Fibroblast of villous mesenchyme (primary cell): Measurements from ENCODE around the gene PNLDC1. TPM values are rescaled to one million over a fixed set of nuclear protein-coding genes. Genes with fewer than 3 reads are reported as not detected.
"Not testable (repeated sequence)": the region's sequence is repeated elsewhere in the genome, so short reads cannot be mapped to it uniquely, and the experiment has no call there.

Experiments
- DNase-seq: peaks from one replicate; pipeline ENCODE4 v3.0.0-alpha.2; 2010; ENCODE audit warnings: low read depth
- H3K4me3 ChIP-seq: 2 replicates; pipeline ENCODE4 v1.5.1; 2011; ENCODE audit warnings: low read depth, mild to moderate bottlenecking, low read length
- total RNA-seq: library from RNA; depleted of rRNA; stranded (reverse); fragments of >200 nt; gene quantifications from 2 replicates; pipeline ENCODE4 v1.2.3, GENCODE V29; 2012
- TF ChIP-seq, protein P1 (sequence below): IDR thresholded peaks from 2 replicates; pipeline ENCODE4 v1.5.1; 2012; ENCODE audit warnings: low read depth, mild to moderate bottlenecking, low read length; ENCODE audit not compliant: insufficient read depth

Gene PNLDC1
- total RNA-seq, 1 donor, result not detected

DNA sequence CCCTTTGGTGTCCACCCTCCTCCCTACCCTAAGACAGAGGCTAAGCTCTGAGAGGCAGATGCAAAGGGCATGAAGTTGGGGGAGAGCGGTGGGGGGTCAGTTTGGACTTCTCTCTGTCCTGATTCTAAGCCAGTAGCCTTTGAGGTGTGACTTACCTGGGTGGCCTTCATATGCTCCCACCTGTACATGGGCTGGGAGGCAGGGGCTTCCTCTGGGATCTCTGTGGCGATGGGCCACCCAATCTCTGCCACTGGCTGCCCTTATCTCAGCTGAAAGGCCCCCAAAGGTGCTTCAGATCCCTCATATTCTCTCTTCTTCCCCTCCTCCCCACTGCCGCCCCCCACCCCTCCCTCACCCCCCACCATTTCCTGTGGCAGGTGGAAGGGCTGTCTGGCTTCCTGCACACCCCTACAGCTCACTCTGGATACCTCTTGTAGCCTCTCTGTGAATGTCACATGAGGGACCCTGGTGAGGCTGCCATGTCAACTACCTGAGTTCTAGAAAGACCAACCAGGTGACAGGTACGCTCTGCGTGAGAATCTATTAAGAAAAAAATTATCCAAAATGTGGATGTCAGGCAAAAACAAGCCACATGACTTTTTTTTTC, 34.0 kb downstream of the PNLDC1 start:
- no peak for DNase-seq
- H3K4me3 ChIP-seq, result no peak overlapping the region
- TF ChIP-seq, protein P1, sequence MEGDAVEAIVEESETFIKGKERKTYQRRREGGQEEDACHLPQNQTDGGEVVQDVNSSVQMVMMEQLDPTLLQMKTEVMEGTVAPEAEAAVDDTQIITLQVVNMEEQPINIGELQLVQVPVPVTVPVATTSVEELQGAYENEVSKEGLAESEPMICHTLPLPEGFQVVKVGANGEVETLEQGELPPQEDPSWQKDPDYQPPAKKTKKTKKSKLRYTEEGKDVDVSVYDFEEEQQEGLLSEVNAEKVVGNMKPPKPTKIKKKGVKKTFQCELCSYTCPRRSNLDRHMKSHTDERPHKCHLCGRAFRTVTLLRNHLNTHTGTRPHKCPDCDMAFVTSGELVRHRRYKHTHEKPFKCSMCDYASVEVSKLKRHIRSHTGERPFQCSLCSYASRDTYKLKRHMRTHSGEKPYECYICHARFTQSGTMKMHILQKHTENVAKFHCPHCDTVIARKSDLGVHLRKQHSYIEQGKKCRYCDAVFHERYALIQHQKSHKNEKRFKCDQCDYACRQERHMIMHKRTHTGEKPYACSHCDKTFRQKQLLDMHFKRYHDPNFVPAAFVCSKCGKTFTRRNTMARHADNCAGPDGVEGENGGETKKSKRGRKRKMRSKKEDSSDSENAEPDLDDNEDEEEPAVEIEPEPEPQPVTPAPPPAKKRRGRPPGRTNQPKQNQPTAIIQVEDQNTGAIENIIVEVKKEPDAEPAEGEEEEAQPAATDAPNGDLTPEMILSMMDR, result no peak

DNA sequence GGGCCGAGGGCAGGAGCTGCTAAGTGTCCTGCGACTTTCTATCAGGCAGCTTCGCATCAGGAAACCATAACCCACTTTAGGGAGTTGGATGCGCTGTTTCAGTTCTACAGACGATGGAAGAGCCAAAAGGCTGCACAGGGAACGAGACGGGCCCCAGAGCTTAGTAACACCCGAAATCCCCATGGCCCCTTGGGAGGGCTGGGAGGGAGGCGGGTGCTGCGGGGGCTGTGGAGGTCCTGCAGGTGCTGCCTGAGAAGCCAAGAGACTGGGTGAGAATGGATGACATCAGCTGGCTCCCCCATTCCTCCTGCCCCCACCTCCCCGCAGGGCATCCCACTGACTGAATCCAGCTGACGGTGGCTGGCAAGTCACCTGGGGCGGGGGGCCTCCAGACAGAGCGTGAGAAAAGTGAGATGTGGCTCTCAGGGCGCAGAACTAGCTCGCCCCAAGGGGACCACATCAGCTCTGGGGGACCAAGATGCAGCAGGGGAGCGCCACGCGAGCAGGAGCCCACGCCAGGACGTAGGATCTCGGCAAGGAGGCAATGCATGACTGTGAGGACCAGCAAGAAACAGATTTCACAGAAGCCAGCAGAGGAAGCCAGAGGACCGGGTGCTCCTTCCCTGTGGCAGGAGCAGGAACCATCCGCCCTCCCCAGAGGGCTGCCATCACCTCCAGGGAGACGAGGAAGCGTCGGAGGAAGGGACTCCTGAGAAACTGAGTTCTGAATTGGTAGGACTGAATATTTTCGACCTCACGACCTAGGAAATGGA, 36.8 kb downstream of the PNLDC1 start:
- TF ChIP-seq, protein P1, result no peak
- no peak overlapping the region for H3K4me3 ChIP-seq
- no peak for DNase-seq

DNA sequence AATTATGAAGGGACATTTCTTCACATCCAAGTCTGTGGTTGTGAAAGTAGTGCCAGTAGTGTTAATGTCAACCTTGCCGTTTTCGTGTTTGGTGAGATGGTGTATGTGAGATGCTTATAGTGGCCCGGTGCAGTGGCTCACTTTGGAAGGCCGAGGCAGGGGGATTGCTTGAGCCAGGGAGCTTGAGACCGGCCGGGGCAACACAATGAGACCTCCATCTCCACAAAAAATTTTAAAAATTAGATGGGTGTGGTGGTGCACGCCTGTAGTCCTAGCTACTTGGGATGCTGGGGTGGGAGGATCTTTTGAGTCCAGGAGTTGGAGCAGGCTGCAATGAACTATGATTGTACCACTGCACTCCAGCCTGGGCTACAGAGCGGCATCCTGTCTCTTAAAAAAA, 37.4 kb downstream of the PNLDC1 start:
- no peak overlapping the region for H3K4me3 ChIP-seq
- no peak for DNase-seq
- TF ChIP-seq, protein P1, result no peak

DNA sequence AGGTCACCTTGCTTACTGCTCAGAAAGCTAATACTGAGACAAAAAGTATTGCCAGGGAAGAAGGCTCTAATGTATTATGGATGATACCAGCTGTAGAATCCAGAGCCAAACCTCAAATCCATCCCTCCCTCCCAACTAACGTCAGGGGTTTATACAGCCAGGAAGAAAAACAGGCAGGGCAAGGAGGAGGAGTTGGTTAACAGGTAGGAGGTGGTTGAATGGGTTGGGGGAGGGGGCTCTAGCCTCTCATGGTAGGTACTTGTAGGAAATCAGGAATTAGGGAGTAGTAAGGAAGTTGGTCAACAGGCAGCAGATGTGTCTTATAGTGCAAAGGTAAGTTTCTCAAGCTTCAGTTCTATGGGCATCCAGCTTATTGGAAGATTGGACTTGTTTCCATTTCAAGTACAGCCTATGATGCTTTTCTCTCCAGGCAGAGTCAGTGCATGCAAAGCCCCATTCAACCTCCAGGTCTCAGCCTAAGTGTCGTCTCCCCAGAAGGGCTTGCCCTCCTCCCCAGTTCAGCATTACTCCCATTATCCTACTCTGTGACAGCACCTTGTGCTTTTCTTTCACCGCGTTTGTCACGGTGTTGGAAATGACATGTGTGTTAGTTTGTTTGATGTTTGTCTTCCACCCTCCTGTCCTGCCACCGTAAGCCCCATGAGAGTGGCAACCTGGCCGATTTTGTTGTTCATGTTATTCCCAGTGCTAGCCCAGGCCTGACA, 38.1 kb downstream of the PNLDC1 start:
- no peak for DNase-seq
- TF ChIP-seq, protein P1, result no peak
- H3K4me3 ChIP-seq, result no peak overlapping the region

DNA sequence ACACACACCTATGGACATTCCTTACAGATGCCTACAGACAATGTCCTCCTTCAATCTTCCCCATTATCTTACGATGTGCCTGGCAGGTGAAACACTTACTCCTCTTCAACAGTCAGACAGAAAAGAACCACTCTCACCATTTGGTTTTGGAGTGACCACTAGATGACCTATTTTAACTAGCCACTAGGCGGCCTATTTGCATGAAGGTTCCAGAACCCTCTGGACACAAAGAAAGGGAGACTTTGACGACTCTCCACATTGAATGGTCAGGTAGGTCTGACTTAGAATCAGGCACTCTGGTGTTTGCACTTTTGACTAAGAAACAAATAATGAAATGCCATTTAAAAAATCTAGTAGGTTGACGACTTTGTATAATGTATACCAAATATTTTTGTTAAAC, 42.0 kb downstream of the PNLDC1 start:
- DNase-seq, result no peak
- H3K4me3 ChIP-seq, result no peak overlapping the region
- TF ChIP-seq, protein P1, result peak; percentile 48

DNA sequence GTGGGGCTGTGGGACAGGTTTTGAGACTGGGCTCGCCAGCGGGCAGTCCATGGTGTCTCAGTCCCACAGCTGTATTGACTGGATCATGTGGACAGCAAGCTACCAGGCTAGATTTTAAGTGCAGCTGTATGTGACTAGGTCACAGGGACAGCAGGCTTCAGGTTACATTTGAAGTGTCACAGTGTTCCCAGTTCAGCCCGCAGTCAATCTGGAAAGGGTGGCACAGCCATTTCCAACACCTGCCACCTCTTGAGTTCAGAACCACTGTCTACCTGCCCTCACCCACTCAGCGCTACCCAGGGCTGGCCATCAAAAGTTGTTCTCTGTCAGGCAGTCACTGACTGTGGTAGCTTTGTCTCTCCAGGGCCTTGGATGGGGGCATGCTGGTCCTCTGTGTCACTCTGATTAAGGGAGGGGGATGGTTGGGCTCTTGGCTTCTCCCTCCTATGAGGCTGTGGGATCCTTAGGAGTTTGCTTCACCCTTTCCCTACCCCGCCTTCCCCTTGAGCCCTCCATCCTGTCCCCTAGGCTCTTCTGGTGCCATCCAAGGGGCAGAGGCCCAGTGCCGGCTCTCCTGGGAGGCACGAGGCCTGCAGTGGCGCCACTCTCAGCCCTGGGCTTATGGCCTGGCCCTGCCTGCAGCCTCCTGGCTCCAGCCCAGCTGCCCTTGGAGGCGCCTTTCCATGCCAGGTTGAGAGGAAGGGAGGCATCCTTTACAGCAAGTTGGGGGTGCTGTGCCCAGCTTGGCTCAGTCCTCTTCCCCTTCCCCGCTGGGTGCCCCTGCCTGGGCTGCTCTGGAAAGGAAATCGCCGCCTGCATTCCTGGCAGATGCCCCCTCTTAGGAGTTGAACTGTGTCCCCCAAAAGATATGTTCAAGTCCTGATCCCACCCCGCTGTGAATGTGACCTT, 44.9 kb downstream of the PNLDC1 start:
- no peak overlapping the region for H3K4me3 ChIP-seq
- DNase-seq, result no peak
- TF ChIP-seq, protein P1, result no peak

DNA sequence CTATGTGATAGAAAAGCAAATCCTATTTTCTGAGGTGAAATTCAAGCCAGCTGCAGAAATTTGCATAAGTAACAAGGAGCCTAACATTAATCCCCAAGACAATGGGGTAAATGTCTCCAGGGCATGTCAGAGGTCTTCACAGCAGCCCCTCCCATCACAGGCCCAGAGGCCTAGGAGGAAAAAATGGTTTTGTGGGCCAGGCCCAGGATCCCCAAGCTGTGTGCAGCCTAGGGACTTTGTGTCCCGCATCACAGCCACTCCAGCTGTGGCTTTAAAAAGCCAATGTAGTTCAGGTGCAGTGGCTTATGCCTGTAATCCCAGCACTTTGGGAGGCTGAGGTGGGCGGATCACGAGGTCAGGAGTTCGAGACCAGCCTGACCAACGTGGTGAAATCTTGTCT, 48.5 kb downstream of the PNLDC1 start:
- not testable (repeated sequence) for H3K4me3 ChIP-seq, DNase-seq

DNA sequence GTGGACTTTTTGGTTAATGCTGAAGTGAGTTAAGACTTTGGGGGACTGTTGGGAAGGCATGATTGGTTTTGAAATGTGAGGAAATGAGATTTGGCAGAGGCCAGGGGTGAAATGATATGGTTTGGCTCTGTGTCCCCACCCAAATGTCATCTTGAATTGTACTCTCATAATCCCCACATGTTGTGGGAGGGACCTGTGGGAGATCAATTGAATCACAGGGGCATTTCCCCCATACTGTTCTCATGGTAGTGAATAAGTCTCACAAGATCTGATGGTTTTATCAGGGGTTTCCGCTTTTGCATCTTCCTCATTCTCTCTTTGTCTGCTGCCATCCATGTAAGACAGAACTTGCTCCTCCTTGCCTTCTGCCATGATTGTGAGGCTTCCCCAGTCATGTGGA, 49.8 kb downstream of the PNLDC1 start:
- not testable (repeated sequence) for DNase-seq, H3K4me3 ChIP-seq
